HG03432 (cell line): ENCODE measurements around the gene TIMM29.

Source experiments
- ATAC-seq: cut with Tn5 transposase; IDR thresholded peaks from one replicate; pipeline ENCODE4 v1.9.1; 2021; ENCODE audit warnings: mild to moderate bottlenecking, moderate library complexity; ENCODE audit not compliant: unreplicated experiment

The TIMM29 gene

GRCh38 chr19:10911579-10912363 lies 16.8 kb upstream of the TIMM29 start:
- no peak for ATAC-seq

GRCh38 chr19:10912619-10913018 lies 16.0 kb upstream of the TIMM29 start:
- ATAC-seq: no peak

DNA sequence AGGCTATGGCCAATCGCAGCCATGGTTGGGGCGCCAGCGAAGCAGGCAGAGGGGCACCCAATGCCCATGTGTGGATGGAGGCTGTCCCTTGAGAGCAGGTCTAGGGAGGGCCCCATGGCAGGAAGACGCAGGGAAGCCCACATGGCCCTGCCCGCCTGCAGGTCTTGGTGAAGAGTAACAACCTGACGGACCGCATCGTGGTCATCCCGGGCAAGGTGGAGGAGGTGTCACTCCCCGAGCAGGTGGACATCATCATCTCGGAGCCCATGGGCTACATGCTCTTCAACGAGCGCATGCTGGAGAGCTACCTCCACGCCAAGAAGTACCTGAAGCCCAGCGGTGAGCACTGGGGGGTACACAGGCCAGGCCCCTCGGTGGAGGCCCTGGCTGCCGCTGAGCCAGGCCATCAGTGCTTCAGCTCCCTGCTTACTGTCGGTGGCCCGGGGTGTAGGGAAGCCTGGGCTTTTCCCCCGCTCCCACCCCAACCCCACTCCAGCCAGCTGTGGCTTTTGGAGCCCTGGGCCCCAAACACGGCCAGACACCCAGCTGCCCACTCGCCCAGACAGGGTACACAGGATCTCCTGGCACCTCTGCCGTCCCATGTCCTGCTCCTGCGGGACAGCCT lies 14.8 kb upstream of the TIMM29 start:
- no peak for ATAC-seq

GRCh38 chr19:10915130-10916091 lies 13.2 kb upstream of the TIMM29 start:
- ATAC-seq: no peak

GRCh38 chr19:10916602-10917001 lies 12.0 kb upstream of the TIMM29 start:
- ATAC-seq: no peak

GRCh38 chr19:10918359-10918758 lies 10.3 kb upstream of the TIMM29 start:
- no peak for ATAC-seq

- ATAC-seq: no peak
Measured at GRCh38 chr19:10919352-10920287, 9.0 kb upstream of the TIMM29 start.

DNA sequence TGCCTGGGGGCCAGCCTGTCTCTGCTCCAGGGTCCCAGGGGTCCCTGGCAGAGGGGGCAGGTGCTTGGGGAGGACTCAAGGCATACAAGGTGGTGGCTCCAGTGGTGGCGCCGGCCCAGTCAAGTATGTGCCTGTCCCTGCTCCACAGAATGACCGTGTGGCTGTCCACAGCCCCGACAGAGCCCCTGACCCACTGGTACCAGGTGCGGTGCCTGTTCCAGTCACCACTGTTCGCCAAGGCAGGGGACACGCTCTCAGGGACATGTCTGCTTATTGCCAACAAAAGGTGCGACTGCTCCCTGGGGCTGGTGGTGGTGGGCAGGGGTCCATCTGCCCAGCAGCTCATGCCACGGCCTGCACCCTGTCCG lies 8.3 kb upstream of the TIMM29 start:
- ATAC-seq: no peak

- no peak for ATAC-seq
Measured at GRCh38 chr19:10920781-10921180, 7.8 kb upstream of the TIMM29 start.

DNA sequence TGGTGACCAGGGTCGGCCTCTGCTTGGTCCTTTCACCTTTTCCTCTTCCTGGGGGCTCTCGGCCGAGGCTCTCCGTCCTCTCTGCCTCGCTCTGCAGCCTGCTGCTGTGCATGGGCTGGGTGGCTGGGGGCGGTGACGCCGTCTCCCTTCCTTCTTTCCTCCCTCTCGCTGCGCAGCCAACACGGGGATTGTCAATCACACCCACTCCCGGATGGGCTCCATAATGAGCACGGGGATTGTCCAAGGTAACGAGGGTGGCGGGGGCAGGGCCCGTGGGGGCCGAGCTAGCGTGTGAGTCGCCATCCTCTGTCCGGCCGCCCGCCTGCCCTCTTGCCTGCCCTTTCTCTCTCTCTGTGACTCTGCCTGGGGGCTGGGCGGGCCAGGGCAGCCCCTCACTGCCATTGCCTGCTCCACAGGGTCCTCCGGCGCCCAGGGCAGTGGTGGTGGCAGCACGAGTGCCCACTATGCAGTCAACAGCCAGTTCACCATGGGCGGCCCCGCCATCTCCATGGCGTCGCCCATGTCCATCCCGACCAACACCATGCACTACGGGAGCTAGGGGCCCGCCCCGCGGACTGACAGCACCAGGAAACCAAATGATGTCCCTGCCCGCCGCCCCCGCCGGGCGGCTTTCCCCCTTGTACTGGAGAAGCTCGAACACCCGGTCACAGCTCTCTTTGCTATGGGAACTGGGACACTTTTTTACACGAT lies 7.3 kb upstream of the TIMM29 start:
- no peak for ATAC-seq

GRCh38 chr19:10921910-10922637 lies 6.5 kb upstream of the TIMM29 start:
- ATAC-seq: no peak

DNA sequence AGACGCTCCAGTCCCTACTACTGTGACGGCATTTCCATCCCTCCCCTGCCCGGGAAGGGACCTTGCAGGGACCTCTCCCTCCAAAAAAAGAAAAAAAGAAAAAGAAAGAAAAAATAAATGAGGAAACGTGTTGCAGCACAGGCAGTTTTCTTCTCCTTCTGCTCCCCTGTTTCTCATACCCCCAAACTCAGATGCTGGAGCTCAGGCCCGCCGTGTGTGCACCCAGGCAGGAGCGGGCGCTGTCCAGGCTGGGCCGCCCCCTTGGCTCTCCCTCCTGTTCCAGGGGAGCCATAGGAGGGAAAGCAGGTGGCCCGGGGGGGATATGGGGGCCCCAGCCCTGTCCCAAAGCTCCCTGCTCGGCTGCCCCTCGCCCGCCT lies 6.0 kb upstream of the TIMM29 start:
- no peak for ATAC-seq

DNA sequence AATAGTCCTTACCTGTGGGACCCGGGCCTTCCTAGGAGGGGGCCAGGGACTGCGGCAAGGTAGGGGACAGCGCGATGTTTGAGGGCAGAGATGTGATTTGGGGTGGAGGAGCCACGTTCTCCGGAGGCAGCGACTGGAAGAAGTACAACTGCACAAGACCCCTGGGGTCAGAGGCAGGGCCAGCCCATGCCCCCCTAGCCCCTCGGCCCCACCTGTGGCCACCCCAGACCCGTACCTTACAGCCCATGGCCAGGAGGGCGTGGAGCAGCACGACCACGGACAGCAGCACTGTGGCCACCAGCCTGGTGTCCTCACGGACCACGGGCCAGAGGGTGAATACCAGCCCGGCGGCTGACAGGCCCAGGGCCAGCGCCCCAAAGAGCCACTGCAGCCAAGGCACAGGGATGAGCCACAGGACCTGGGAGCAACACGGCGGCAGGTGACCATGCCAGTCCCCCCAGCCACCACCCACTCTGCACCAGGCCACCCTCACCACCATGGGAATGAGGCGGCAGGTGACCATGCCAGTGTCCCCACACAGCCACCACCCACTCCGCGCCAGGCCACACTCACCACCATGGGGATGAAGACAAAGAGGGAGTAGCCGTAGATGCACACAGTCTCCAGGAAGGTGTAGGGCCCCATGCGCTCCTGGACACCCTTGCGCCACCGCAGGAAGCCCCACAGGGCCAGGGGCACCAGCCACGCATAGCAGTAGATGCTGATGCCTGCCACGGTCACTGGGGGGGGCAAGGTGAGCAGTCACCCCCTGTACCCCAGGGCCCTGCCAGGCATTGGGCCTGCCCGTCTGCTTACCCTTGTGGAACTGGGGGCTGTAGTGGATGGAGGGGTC lies 5.1 kb upstream of the TIMM29 start:
- no peak for ATAC-seq

DNA sequence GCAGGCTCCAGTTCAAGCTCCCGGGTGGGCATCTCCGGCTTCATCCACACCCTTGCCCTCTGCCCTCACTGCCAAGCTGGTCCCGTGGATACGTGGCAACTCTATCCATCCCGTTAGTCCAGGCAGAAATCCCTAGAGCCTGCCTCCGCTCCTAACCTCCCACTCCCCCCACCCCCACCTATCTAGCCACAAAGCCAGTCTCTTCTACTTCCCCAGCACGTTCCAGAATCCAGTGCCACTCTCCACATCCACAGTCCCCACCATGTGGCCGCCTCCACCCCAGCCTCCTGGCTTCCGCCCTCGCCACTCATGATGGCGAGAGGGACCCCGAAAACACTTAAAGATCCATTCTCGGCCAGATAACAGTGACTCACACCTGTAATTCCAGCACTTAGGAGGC lies 4.0 kb upstream of the TIMM29 start:
- ATAC-seq: no peak

GRCh38 chr19:10927730-10928562 lies 665 bp upstream of the TIMM29 start:
- ATAC-seq: peak; percentile 11

- no peak for ATAC-seq
Measured at GRCh38 chr19:10929402-10929794, 787 bp downstream of the TIMM29 start.

GRCh38 chr19:10935371-10936059 lies 6.9 kb downstream of the TIMM29 start:
- no peak for ATAC-seq
